Common myeloid progenitor, CD34-positive (primary cell): ENCODE data around the gene SRD5A1.

Experiments used
- CTCF ChIA-PET: fragments of 350-600 bp; sonication (Branson Sonifier 250); formaldehyde crosslinking; loops from one replicate; lab custom pipeline; 2021; ENCODE audit warnings: antibody characterized with exemption; lab: Charles Lee
- POLR2A ChIA-PET: fragments of 350-600 bp; sonication (Branson Sonifier 250); formaldehyde crosslinking; loops from one replicate; lab custom pipeline; 2021; ENCODE audit warnings: antibody characterized with exemption; lab: Charles Lee
- DNase-seq, 3 donors: peaks; one replicate each; pipeline versions ENCODE4 v3.0.0 to v3.0.0-alpha.2; 2013
- H3K27ac ChIP-seq, 2 experiments: 1 replicate in 1 of 2; 2 replicates in 1 of 2; pipeline ENCODE4 v1.7.0; 2013; ENCODE audit warnings: inconsistent platforms in 2 of 2, low read length in 2 of 2, mild to moderate bottlenecking in 2 of 2, low read depth in 1 of 2, moderate library complexity in 1 of 2; ENCODE audit not compliant: severe bottlenecking in 2 of 2, insufficient read depth in 1 of 2, poor library complexity in 1 of 2
- H3K27me3 ChIP-seq, 5 experiments: replicated peaks in 2 of 5; 1 replicate in 3 of 5; 2 replicates in 2 of 5; pipeline versions ENCODE4 v1.6.1 to v1.7.0; 2013; ENCODE audit warnings: low read length in 4 of 5, mild to moderate bottlenecking in 2 of 5, moderate library complexity in 2 of 5, inconsistent platforms in 1 of 5; ENCODE audit not compliant: insufficient read depth in 5 of 5, control insufficient read depth in 4 of 5
- H3K36me3 ChIP-seq, 4 experiments: 1 replicate in 2 of 4; 2 replicates in 2 of 4; pipeline versions ENCODE4 v1.6.1 to v1.7.0; 2013; ENCODE audit warnings: low read length in 3 of 4, control low read depth in 1 of 4, mild to moderate bottlenecking in 1 of 4; ENCODE audit not compliant: control insufficient read depth in 4 of 4, insufficient read depth in 4 of 4
- H3K4me1 ChIP-seq, 4 experiments: 1 replicate in 3 of 4; 2 replicates in 1 of 4; pipeline versions ENCODE4 v1.6.1 to v1.7.1; 2013; ENCODE audit warnings: low read length in 3 of 4, mild to moderate bottlenecking in 3 of 4, control low read depth in 1 of 4, inconsistent platforms in 1 of 4, moderate library complexity in 1 of 4; ENCODE audit not compliant: control insufficient read depth in 4 of 4, insufficient read depth in 4 of 4; ENCODE audit errors: control extremely low read depth in 1 of 4
- H3K4me3 ChIP-seq, 7 experiments: 1 replicate in 4 of 7; 2 replicates in 3 of 7; pipeline versions ENCODE4 v1.5.1 to v1.7.0; 2013; ENCODE audit warnings: mild to moderate bottlenecking in 7 of 7, low read length in 6 of 7, moderate library complexity in 6 of 7, inconsistent platforms in 2 of 7, low read depth in 2 of 7, control low read depth in 1 of 7; ENCODE audit not compliant: insufficient read depth in 4 of 7, control insufficient read depth in 1 of 7; ENCODE audit errors: extremely low read depth in 1 of 7
- H3K9me3 ChIP-seq, 5 experiments: 1 replicate in 4 of 5; 2 replicates in 1 of 5; pipeline versions ENCODE4 v1.6.1 to v1.7.1; 2013; ENCODE audit warnings: low read length in 4 of 5, mild to moderate bottlenecking in 2 of 5, inconsistent platforms in 1 of 5, low read depth in 1 of 5, moderate library complexity in 1 of 5; ENCODE audit not compliant: control insufficient read depth in 4 of 5, insufficient read depth in 2 of 5; ENCODE audit errors: control extremely low read depth in 1 of 5
- WGBS: methylation state at CpG from one replicate; pipeline ENCODE4 v1.1.5; 2013; ENCODE audit not compliant: insufficient coverage; 5-methylcytosine and 5-hydroxymethylcytosine counted together

Gene SRD5A1

GRCh38 chr5:6587171-6587570, 46.1 kb upstream of the SRD5A1 start:
- ChIA-PET POLR2A (no interaction called here), CTCF (interaction anchor here (1.8 kb wide), 1 partner anchor 10 kb away, joined by 5 read pairs; no protein-coding TSS in a partner anchor)
- no peak for DNase-seq
- Histone ChIP-seq H3K36me3 (no peaks in the 10 kb centered on the region), H3K4me1 (peaks cover 0 to 11% (median 6%) of the 10 kb centered on the region in 4 experiments), H3K4me3 (no peak overlapping the region), H3K9me3 (no peaks in the 10 kb centered on the region), H3K27me3 (peaks cover 0 to 51% (median 28%) of the 10 kb centered on the region in 5 experiments), H3K27ac (no peak overlapping the region)
- 89% methylated on average over 8 of the region's 9 CpGs for WGBS

- Histone ChIP-seq H3K4me1 (no peaks in the 10 kb centered on the region), H3K9me3 (no peaks in the 10 kb centered on the region), H3K4me3 (no peak overlapping the region), H3K36me3 (no peaks in the 10 kb centered on the region), H3K27me3 (peaks cover 0 to 19% (median 6%) of the 10 kb centered on the region in 5 experiments), H3K27ac (no peak overlapping the region)
- WGBS, result 100% methylated on average over 2 of the region's 2 CpGs
- ChIA-PET CTCF (no interaction called here), POLR2A (no interaction called here)
- DNase-seq, result no peak
Measured at GRCh38 chr5:6590581-6590980, 42.7 kb upstream of the SRD5A1 start.

- ChIA-PET POLR2A (interaction anchor here (0.7 kb wide), 1 partner anchor 953 kb away, joined by 3 read pairs; no protein-coding TSS in a partner anchor), CTCF (no interaction called here)
- WGBS, result 99% methylated on average over 7 of the region's 12 CpGs
- Histone ChIP-seq H3K27ac (no peak overlapping the region), H3K4me1 (no peaks in the 10 kb centered on the region), H3K27me3 (peaks cover 0 to 7% (median 0%) of the 10 kb centered on the region in 5 experiments), H3K4me3 (no peak overlapping the region), H3K36me3 (peaks cover 0 to 9% (median 8%) of the 10 kb centered on the region in 4 experiments), H3K9me3 (no peaks in the 10 kb centered on the region)
- DNase-seq, result no peak
Measured at GRCh38 chr5:6591671-6592288, 41.5 kb upstream of the SRD5A1 start.

- POLR2A ChIA-PET, result no interaction called here
- Histone ChIP-seq H3K27ac (no peak overlapping the region), H3K4me1 (no peaks in the 10 kb centered on the region), H3K4me3 (no peak overlapping the region), H3K36me3 (peaks cover 0 to 17% (median 10%) of the 10 kb centered on the region in 4 experiments), H3K27me3 (no peaks in the 10 kb centered on the region), H3K9me3 (no peaks in the 10 kb centered on the region)
- WGBS, result no CpG with 5 or more reads among the region's 3 CpGs
- DNase-seq, result no peak
- CTCF ChIA-PET, result no interaction called here
Measured at GRCh38 chr5:6592601-6593000, 40.6 kb upstream of the SRD5A1 start.

GRCh38 chr5:6593148-6594016, 39.9 kb upstream of the SRD5A1 start:
- CTCF ChIA-PET, result no interaction called here
- Histone ChIP-seq H3K36me3 (peaks cover 0 to 25% (median 14%) of the 10 kb centered on the region in 4 experiments), H3K4me1 (no peaks in the 10 kb centered on the region), H3K4me3 (no peak overlapping the region), H3K9me3 (no peaks in the 10 kb centered on the region), H3K27ac (no peak overlapping the region), H3K27me3 (no peaks in the 10 kb centered on the region)
- 82% methylated on average over 11 of the region's 14 CpGs for WGBS
- DNase-seq, result no peak
- POLR2A ChIA-PET, result no interaction called here

GRCh38 chr5:6594066-6594465, 39.2 kb upstream of the SRD5A1 start:
- ChIA-PET CTCF (no interaction called here), POLR2A (no interaction called here)
- H3K27me3 ChIP-seq, result no peaks in the 10 kb centered on the region
- peaks cover 0 to 31% (median 21%) of the 10 kb centered on the region in 4 experiments for H3K36me3 ChIP-seq
- H3K4me3 ChIP-seq, result no peak overlapping the region
- H3K4me1 ChIP-seq, result no peaks in the 10 kb centered on the region
- no peak for DNase-seq
- 100% methylated on average over 6 of the region's 6 CpGs for WGBS
- H3K27ac ChIP-seq, result no peak overlapping the region
- no peaks in the 10 kb centered on the region for H3K9me3 ChIP-seq

GRCh38 chr5:6595405-6595804, 37.8 kb upstream of the SRD5A1 start:
- H3K4me3 ChIP-seq, result no peak overlapping the region
- CTCF ChIA-PET, result no interaction called here
- no peaks in the 10 kb centered on the region for H3K9me3 ChIP-seq
- H3K36me3 ChIP-seq, result peaks cover 1 to 42% (median 26%) of the 10 kb centered on the region in 4 experiments
- H3K4me1 ChIP-seq, result no peaks in the 10 kb centered on the region
- POLR2A ChIA-PET, result no interaction called here
- DNase-seq, result no peak
- H3K27ac ChIP-seq, result no peak overlapping the region
- WGBS, result 97% methylated on average over 3 of the region's 3 CpGs
- no peaks in the 10 kb centered on the region for H3K27me3 ChIP-seq
